Keratinocyte (primary cell): ENCODE results near the gene UMODL1.

Experiments
- CTCF ChIP-seq, 3 experiments: IDR thresholded peaks in 1 of 3; conservative IDR thresholded peaks in 1 of 3; optimal IDR thresholded peaks in 1 of 3; 2 replicates in 2 of 3; 3 replicates in 1 of 3; pipeline versions ENCODE3 to v1.5.1; 2011; ENCODE audit warnings: low read length in 3 of 3, mild to moderate bottlenecking in 3 of 3, moderate library complexity in 2 of 3, control low read depth in 1 of 3, inconsistent platforms in 1 of 3; ENCODE audit not compliant: insufficient read depth in 2 of 3; ENCODE audit errors: extremely low read depth in 1 of 3
- EZH2 ChIP-seq: IDR thresholded peaks from one replicate; pipeline ENCODE4 v1.6.1; 2012; ENCODE audit warnings: inconsistent platforms, mild to moderate bottlenecking, low read length, moderate library complexity

- TF ChIP-seq CTCF (optimal IDR thresholded peaks at IDR 0.05 in 1 of 3, IDR thresholded peaks at IDR 0.05 in 1 of 3, conservative IDR thresholded peaks at IDR 0.05 in 1 of 3; ENCODE audit: extremely low read depth in 1 of 3, insufficient read depth in 2 of 3, low read length in 3 of 3) = no peak
- TF ChIP-seq EZH2 = no peak
These were observed 71.0 kb downstream of the UMODL1 start for GRCh38 chr21:42142141-42142540.
